ENCODE results near the gene MS4A6E.

DNA sequence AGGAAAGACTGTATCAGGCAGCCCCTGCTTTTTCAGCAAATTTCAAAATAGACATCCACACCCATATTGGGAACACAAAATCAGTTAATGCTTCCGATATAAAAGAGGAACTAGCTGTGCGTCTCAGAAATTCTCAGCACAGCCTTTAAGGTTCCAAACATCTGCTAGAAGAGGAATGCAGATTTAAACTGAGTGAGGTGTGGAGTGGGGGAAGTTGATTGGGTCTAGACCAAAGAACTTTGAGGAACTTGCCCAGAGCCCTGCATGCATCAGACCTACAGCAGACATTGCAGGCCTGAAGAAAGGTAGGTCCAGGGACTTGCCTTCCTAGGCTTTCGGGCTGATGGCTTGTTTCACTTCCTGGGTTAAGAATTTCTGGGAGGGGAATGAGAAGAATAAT, 46.6 kb upstream of the MS4A6E start, which contains the start of gene MS4A4A:
- TF ChIP-seq, protein P1, sequence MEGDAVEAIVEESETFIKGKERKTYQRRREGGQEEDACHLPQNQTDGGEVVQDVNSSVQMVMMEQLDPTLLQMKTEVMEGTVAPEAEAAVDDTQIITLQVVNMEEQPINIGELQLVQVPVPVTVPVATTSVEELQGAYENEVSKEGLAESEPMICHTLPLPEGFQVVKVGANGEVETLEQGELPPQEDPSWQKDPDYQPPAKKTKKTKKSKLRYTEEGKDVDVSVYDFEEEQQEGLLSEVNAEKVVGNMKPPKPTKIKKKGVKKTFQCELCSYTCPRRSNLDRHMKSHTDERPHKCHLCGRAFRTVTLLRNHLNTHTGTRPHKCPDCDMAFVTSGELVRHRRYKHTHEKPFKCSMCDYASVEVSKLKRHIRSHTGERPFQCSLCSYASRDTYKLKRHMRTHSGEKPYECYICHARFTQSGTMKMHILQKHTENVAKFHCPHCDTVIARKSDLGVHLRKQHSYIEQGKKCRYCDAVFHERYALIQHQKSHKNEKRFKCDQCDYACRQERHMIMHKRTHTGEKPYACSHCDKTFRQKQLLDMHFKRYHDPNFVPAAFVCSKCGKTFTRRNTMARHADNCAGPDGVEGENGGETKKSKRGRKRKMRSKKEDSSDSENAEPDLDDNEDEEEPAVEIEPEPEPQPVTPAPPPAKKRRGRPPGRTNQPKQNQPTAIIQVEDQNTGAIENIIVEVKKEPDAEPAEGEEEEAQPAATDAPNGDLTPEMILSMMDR (conservative IDR thresholded peaks at IDR 0.05; ENCODE audit: low read depth in 2 of 2), result no peak
- no peak for TF ChIP-seq NANOG (IDR thresholded peaks at IDR 0.05; ENCODE audit: borderline replicate concordance)
- TF ChIP-seq EZH2 (IDR thresholded peaks at IDR 0.05; ENCODE audit: low read depth, unreplicated experiment), result no peak
- TF ChIP-seq POLR2AphosphoS5 (IDR thresholded peaks at IDR 0.05; ENCODE audit: low read depth), result no peak

Data from GM23338 (cell line).